Measurements from ENCODE around the gene TMEM203.

- TF ChIP-seq CTCF (IDR thresholded peaks at IDR 0.05) = no peak
- no peak for TF ChIP-seq ZFX (IDR thresholded peaks at IDR 0.05; ENCODE audit: borderline replicate concordance)
Observed at GRCh38 chr9:137223078-137223970, 17.9 kb upstream of the TMEM203 start.

All from 22Rv1 (cell line).